IPS DF 6.9 (cell line): Measurements from ENCODE around the gene ARHGAP45.

ENCODE experiments used
- DNase-seq: peaks from one replicate; pipeline ENCODE4 v3.0.0-alpha.2; 2013; ENCODE audit warnings: low read depth, low spot score
- H3K27ac ChIP-seq: one replicate; pipeline ENCODE4 v1.5.1; 2013; ENCODE audit warnings: low read length, control low read depth
- H3K27me3 ChIP-seq: 2 replicates; pipeline ENCODE4 v1.6.1; 2013; ENCODE audit warnings: mild to moderate bottlenecking, low read length; ENCODE audit not compliant: control insufficient read depth, insufficient read depth
- H3K36me3 ChIP-seq: 2 replicates; pipeline ENCODE4 v1.6.1; 2013; ENCODE audit warnings: low read length; ENCODE audit not compliant: control insufficient read depth, insufficient read depth
- H3K4me1 ChIP-seq: 2 replicates; pipeline ENCODE4 v1.6.1; 2013; ENCODE audit warnings: low read length; ENCODE audit not compliant: control insufficient read depth, insufficient read depth
- H3K4me3 ChIP-seq: 2 replicates; pipeline ENCODE4 v1.5.1; 2013; ENCODE audit warnings: mild to moderate bottlenecking, low read length
- H3K9me3 ChIP-seq: 2 replicates; pipeline ENCODE4 v1.6.1; 2013; ENCODE audit warnings: low read length, inconsistent platforms; ENCODE audit not compliant: control insufficient read depth, insufficient read depth
- WGBS: extraction: QIAGEN DNeasy Blood & Tissue Kit; methylation state at CpG from one replicate; pipeline ENCODE4 v1.1.7; 2013; ENCODE audit warnings: mixed read lengths, missing lambda C conversion rate; ENCODE audit not compliant: insufficient read length, insufficient coverage; 5-methylcytosine and 5-hydroxymethylcytosine counted together

The ARHGAP45 gene

DNA sequence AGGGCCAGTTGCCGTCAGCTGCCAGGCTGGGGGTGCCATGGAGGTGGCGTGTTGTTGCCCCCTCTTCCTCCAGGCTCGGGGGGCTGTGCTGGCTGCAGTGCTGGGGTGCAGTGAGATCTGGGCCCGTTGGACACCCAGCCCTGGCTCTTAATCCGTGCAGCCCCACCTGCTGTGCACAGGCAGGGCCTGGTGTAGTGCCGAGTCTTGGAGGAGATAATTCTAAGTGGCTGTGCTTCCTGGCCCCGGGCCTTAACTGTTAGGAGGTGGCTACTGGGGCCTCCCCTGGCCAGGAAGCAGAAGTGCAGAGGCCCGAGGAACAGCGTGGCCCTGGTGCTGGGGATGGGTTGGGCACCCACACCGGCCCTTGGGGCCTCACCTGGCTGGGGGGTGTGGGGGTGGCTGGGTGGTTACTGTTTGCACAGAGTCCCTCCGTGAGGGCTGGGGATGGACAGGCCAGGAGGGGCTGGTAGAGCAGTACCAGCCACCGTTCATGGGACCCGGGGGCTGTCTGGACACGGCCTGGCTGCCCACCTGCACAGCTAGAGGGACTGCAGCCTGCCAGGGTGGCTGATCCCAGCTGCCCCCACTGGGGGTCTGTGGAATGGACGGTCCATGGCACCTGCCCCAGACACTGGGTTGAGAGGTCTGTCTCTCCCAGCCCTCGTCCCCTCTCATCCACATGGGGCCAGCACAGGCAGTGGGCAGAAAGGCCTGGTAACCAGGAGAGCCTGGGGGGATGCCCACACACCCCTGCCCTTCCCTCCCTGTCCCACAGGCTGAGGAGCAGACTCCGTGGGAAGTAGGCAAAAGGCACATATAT lies 40.1 kb downstream of the ARHGAP45 start:
- Histone ChIP-seq H3K36me3 (peaks cover 17% of the 10 kb centered on the region), H3K4me3 (no peak overlapping the region), H3K27me3 (no peaks in the 10 kb centered on the region), H3K9me3 (no peaks in the 10 kb centered on the region), H3K4me1 (peaks cover 2% of the 10 kb centered on the region; the same call in 1 of the 2 replicates), H3K27ac (no peak overlapping the region)
- DNase-seq, result no peak
- WGBS, result no CpG with 5 or more reads among the region's 17 CpGs

DNA sequence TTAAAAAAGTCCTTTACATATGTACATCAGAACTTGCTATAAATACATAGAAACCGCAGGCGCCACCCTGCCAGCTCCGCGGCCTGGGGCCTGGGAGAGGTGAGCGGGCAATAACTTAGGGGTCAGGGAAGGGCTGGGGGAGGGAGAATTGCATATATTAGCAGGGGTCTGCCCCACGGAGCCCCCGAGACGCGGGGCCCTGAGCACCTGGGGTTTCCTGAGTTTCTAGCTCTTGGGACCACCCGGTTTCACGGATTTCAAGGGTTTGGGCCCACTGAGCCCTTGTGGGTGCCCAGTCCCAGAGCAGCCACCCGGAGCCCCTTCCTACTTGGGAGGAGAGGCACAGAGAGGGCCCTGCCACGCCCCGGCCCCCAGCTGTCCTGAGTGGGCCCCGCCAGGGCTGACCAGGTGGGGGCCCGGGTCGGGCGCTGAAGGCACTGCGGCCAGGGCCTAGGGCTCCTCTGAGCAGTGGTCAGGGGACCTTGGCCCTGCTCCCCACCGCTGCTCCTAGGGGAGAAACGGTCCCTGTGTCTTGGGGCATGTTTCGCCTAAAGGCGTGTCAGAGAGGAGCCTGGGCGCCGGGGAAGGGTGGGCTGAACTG lies 40.8 kb downstream of the ARHGAP45 start:
- no peak for DNase-seq
- no peak overlapping the region for H3K4me3 ChIP-seq
- no peak overlapping the region for H3K27ac ChIP-seq
- H3K4me1 ChIP-seq, result peaks cover 2% of the 10 kb centered on the region; the same call in 1 of the 2 replicates
- no peaks in the 10 kb centered on the region for H3K9me3 ChIP-seq
- WGBS, result no CpG with 5 or more reads among the region's 25 CpGs
- no peaks in the 10 kb centered on the region for H3K27me3 ChIP-seq
- H3K36me3 ChIP-seq, result peaks cover 17% of the 10 kb centered on the region

- H3K36me3 ChIP-seq, result peaks cover 17% of the 10 kb centered on the region
- no peak for DNase-seq
- H3K27ac ChIP-seq, result no peak overlapping the region
- peaks cover 7% of the 10 kb centered on the region for H3K4me1 ChIP-seq
- H3K9me3 ChIP-seq, result no peaks in the 10 kb centered on the region
- no peak overlapping the region for H3K4me3 ChIP-seq
- no peaks in the 10 kb centered on the region for H3K27me3 ChIP-seq
- WGBS, result no CpG with 5 or more reads among the region's 89 CpGs
Measured at GRCh38 chr19:1108291-1109031, 41.5 kb downstream of the ARHGAP45 start.

- no peak for DNase-seq
- H3K36me3 ChIP-seq, result peaks cover 22% of the 10 kb centered on the region
- no peaks in the 10 kb centered on the region for H3K27me3 ChIP-seq
- no peak overlapping the region for H3K4me3 ChIP-seq
- no CpG with 5 or more reads among the region's 48 CpGs for WGBS
- H3K9me3 ChIP-seq, result no peaks in the 10 kb centered on the region
- H3K27ac ChIP-seq, result no peak overlapping the region
- H3K4me1 ChIP-seq, result peaks cover 9% of the 10 kb centered on the region
Measured at GRCh38 chr19:1109032-1109551, 42.1 kb downstream of the ARHGAP45 start.

GRCh38 chr19:1109697-1110671 lies 43.0 kb downstream of the ARHGAP45 start:
- no peak overlapping the region for H3K27ac ChIP-seq
- DNase-seq, result no peak
- WGBS, result no CpG with 5 or more reads among the region's 54 CpGs
- H3K36me3 ChIP-seq, result peaks cover 25% of the 10 kb centered on the region
- H3K9me3 ChIP-seq, result no peaks in the 10 kb centered on the region
- no peak overlapping the region for H3K4me3 ChIP-seq
- H3K27me3 ChIP-seq, result no peaks in the 10 kb centered on the region
- peaks cover 9% of the 10 kb centered on the region for H3K4me1 ChIP-seq

DNA sequence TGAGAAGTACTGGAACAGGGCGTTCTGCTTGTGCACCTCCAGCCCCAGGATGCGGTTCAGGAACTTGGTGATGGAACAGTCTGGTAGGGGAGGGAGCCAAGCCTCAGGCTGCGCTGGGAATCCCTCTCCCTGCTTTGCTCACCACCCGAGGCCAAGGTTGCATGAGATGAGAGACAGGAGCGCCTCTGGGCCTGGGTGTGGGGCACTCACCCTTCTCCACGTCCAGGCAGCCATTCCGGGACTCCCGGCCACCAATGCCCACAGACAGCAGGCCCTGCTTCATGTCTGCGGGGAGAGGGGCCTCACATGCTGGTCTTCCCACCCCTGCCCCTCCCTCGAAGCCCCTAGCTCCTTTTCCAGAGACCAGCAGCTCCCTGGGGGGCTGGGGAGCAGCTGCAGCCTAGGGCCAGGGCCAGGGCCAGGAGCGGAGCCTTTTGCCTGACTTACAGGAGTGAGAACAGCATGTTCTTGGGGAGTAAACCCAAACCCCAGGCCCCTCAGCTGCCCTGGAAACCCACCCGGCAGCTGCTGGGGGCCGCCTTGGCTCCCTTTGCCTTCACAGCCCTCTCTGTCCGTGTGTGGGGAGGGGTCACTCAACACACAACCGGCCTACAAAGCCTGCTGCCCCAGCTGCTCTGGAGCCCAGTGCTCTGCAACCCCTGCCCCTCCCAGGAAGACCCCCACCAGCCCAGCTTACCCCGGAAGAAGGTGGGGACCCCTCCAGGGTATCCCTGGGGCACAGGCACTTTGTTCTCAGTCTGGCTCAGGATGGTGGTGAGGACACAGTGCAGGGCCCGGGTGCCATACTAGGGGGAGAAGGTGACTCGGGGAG lies 44.1 kb downstream of the ARHGAP45 start:
- Histone ChIP-seq H3K27me3 (no peaks in the 10 kb centered on the region), H3K4me1 (peaks cover 7% of the 10 kb centered on the region), H3K36me3 (peaks cover 25% of the 10 kb centered on the region), H3K27ac (no peak overlapping the region), H3K4me3 (no peak overlapping the region), H3K9me3 (no peaks in the 10 kb centered on the region)
- DNase-seq, result no peak
- no CpG with 5 or more reads among the region's 18 CpGs for WGBS

DNA sequence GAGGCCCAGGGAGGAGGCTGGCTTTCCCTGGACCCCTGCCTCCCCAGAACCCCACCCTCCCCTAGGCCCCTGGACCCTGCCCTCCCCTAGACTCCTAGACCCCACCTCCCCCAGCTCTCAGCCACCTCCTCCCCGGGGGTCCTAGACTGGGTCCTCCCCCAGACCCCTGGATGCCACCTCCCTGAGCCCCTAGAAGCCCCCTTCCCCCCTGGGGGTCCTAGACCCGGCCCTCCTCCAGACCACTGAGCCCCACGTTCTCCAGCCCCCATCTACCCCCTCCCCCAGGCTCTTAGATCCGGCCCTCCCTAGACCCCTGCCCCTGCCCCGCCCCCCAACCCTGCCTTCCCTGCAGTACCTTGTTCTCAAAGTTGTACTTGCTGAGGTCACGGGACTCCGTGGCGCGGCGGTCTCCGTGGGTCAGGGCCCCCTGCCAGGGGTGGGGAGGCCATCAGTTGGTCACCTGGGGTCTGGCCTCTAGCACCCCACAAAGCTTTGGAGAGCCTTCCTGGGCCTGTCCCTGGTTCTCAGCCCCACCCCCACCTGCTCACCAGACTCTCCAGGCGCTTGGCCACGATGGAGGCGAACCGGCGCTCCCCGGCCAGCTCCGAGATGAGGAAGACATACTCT lies 44.8 kb downstream of the ARHGAP45 start:
- H3K27ac ChIP-seq, result no peak overlapping the region
- no CpG with 5 or more reads among the region's 18 CpGs for WGBS
- H3K4me3 ChIP-seq, result no peak overlapping the region
- peaks cover 7% of the 10 kb centered on the region for H3K4me1 ChIP-seq
- no peak for DNase-seq
- no peaks in the 10 kb centered on the region for H3K9me3 ChIP-seq
- no peaks in the 10 kb centered on the region for H3K27me3 ChIP-seq
- peaks cover 23% of the 10 kb centered on the region for H3K36me3 ChIP-seq

DNA sequence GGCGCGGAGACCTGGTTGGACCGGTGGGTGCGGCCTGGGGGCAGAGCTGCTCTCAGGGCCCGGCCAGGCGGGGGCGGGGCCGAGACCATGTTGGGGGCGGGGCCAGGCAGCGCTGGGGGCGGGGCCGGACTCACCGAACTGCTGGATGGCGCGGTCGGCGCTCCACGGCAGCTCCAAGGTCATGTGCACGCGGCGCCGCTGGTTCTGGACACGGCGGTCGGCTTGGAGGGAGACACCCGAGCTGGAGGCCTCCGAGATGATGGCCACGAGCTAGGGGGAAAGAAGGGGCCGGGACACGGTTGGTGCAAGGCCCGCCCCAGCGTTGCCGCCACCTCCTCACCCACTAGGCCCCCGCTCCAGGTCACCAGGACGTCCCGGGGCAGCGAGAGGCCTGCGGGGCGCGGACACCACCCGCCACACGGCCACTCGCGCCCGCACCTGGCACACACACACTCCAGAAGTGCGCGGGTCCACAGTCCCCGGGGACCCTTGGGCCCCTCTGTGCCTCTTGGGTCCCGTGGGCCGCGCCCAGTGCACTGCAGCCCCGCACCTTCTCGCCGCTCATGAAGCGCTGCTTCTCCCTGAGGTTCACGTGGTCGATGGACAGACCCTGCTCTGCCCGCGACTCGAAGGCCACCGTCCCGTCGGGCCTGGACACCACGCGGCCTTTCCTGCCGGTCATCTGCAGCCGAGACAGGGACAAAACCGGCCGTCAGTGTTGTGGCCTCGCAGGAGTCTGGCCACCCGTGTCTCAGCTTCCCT lies 45.5 kb downstream of the ARHGAP45 start:
- WGBS, result no CpG with 5 or more reads among the region's 71 CpGs
- Histone ChIP-seq H3K36me3 (peaks cover 21% of the 10 kb centered on the region), H3K27me3 (no peaks in the 10 kb centered on the region), H3K4me3 (no peak overlapping the region), H3K27ac (no peak overlapping the region), H3K9me3 (no peaks in the 10 kb centered on the region), H3K4me1 (peaks cover 7% of the 10 kb centered on the region)
- DNase-seq, result no peak
